ENCODE results near the gene U2SURP.

DNA sequence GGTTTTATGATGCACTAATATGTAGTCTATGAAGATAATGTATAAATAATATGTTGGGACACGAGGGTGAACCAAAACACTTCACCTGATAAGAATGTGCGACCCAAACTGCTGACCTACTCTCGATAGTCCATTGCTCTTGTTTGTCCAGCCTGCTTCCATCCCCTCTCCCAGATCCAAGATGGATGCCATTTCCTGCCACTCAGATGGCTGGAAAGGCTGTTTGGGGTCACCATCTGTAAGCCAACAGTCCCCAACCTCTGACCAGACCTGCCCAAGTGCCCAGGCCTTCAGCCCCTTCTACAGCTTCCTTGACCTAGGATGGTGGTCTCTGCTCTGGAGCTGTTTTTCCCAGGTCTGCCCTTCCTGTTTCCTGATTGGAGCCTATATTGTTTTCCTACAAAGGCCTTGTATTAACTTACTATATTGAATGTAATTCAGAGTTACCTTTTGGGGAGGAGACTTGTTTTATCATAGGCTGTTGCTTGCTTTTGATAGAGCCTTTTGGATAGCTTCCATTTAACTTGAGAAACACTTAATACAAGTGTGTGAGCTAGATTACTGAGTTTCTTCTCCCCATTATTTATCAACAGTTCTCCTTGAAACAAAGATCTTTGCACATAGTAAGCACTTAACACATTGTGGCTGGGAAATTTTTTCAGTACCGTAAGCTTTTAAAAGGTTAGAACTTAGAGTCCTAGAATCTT lies 32.9 kb upstream of the U2SURP start:
- TF ChIP-seq POLR2A (IDR thresholded peaks at IDR 0.05; ENCODE audit: borderline replicate concordance, extremely low read depth, insufficient read depth, insufficient read length) (no peak), EGR1 (IDR thresholded peaks at IDR 0.05; ENCODE audit: low read depth) (no peak), EZH2 (IDR thresholded peaks at IDR 0.05) (no peak), FOSL1 (IDR thresholded peaks at IDR 0.05; ENCODE audit: low read depth) (no peak), JUND (IDR thresholded peaks at IDR 0.05) (no peak), EZH2phosphoT487 (IDR thresholded peaks at IDR 0.05; ENCODE audit: borderline replicate concordance) (no peak), ELF1 (IDR thresholded peaks at IDR 0.05; ENCODE audit: borderline replicate concordance, low read depth) (no peak)
- TF ChIP-seq, protein P1, sequence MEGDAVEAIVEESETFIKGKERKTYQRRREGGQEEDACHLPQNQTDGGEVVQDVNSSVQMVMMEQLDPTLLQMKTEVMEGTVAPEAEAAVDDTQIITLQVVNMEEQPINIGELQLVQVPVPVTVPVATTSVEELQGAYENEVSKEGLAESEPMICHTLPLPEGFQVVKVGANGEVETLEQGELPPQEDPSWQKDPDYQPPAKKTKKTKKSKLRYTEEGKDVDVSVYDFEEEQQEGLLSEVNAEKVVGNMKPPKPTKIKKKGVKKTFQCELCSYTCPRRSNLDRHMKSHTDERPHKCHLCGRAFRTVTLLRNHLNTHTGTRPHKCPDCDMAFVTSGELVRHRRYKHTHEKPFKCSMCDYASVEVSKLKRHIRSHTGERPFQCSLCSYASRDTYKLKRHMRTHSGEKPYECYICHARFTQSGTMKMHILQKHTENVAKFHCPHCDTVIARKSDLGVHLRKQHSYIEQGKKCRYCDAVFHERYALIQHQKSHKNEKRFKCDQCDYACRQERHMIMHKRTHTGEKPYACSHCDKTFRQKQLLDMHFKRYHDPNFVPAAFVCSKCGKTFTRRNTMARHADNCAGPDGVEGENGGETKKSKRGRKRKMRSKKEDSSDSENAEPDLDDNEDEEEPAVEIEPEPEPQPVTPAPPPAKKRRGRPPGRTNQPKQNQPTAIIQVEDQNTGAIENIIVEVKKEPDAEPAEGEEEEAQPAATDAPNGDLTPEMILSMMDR (IDR thresholded peaks at IDR 0.05 in 2 of 3, conservative IDR thresholded peaks at IDR 0.05 in 1 of 3; ENCODE audit: borderline replicate concordance in 1 of 3, insufficient read depth in 1 of 3, low read depth in 2 of 3, low read length in 2 of 3) = no peak
- TF ChIP-seq, protein P2, sequence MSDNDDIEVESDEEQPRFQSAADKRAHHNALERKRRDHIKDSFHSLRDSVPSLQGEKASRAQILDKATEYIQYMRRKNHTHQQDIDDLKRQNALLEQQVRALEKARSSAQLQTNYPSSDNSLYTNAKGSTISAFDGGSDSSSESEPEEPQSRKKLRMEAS (IDR thresholded peaks at IDR 0.05) = no peak

All from HCT116 (cell line).